ENCODE measurements around the gene PRDM11.

GRCh38 chr11:45212566-45213315 lies 66.3 kb downstream of the PRDM11 start:
- TF ChIP-seq, protein P1, sequence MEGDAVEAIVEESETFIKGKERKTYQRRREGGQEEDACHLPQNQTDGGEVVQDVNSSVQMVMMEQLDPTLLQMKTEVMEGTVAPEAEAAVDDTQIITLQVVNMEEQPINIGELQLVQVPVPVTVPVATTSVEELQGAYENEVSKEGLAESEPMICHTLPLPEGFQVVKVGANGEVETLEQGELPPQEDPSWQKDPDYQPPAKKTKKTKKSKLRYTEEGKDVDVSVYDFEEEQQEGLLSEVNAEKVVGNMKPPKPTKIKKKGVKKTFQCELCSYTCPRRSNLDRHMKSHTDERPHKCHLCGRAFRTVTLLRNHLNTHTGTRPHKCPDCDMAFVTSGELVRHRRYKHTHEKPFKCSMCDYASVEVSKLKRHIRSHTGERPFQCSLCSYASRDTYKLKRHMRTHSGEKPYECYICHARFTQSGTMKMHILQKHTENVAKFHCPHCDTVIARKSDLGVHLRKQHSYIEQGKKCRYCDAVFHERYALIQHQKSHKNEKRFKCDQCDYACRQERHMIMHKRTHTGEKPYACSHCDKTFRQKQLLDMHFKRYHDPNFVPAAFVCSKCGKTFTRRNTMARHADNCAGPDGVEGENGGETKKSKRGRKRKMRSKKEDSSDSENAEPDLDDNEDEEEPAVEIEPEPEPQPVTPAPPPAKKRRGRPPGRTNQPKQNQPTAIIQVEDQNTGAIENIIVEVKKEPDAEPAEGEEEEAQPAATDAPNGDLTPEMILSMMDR (IDR thresholded peaks at IDR 0.05): peak; percentile 56; the same call in 1 of the 2 replicates
- TF ChIP-seq, protein P2, sequence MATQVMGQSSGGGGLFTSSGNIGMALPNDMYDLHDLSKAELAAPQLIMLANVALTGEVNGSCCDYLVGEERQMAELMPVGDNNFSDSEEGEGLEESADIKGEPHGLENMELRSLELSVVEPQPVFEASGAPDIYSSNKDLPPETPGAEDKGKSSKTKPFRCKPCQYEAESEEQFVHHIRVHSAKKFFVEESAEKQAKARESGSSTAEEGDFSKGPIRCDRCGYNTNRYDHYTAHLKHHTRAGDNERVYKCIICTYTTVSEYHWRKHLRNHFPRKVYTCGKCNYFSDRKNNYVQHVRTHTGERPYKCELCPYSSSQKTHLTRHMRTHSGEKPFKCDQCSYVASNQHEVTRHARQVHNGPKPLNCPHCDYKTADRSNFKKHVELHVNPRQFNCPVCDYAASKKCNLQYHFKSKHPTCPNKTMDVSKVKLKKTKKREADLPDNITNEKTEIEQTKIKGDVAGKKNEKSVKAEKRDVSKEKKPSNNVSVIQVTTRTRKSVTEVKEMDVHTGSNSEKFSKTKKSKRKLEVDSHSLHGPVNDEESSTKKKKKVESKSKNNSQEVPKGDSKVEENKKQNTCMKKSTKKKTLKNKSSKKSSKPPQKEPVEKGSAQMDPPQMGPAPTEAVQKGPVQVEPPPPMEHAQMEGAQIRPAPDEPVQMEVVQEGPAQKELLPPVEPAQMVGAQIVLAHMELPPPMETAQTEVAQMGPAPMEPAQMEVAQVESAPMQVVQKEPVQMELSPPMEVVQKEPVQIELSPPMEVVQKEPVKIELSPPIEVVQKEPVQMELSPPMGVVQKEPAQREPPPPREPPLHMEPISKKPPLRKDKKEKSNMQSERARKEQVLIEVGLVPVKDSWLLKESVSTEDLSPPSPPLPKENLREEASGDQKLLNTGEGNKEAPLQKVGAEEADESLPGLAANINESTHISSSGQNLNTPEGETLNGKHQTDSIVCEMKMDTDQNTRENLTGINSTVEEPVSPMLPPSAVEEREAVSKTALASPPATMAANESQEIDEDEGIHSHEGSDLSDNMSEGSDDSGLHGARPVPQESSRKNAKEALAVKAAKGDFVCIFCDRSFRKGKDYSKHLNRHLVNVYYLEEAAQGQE (IDR thresholded peaks at IDR 0.05; ENCODE audit: insufficient read depth in 1 of 2, low read depth in 2 of 2, low read length in 1 of 2): no peak
